Measurements from ENCODE around the gene TSR2. TPM values are rescaled to one million over a fixed set of nuclear protein-coding genes. Genes with fewer than 3 reads are reported as not detected.

The TSR2 gene
- total and polyA plus RNA-seq, 2 of the 8 experiments (the other 6 are each of a cell fraction or from before 2014, with no cell fraction given): 15.1 to 44.2 TPM

DNA sequence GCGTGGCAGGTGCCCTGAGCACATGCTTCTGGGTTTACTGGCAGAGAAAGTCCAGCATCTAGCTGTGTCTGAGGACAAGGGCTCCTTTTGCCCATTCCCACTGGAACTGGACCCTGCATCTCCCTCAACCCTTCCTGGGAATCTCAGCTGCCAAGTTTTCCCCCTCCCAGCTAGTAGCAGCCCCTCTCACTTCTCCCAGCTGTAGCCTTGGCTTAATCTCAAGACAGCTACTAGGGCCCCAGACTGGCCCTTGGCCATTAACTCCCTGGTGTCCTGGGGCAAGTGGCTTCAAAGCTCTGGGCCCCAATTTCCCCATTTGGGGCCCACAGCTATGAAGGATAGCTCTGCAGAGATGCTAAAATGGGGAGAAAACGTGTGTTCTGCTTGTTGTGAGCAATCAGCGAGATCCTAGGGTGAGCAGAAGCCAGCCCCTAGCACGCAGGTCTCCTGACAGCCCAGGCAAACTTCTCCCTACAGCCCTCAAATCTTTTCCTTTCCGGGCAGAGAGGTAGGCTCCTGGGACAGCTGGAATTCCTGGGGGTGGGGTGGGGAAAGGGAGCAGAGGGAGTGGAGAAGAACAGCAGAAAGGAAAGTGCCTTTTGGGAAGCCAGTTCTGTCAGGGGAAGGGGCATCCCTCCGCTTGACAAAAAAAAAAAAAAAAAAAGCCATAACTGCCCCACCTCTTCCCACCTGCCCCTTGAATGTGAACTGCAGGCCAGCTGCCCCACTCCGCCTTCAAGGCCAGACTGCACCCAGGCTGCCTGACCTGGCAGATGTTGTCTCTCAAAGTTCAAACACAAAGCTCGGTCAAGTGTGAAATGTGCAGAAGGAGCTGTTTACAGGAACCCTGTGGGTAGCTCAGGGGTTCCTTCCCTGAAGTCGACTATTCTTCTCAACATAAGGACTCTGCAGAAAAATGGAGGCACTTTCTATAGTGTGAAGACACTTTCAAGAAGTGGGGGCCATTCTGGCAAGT, 39.2 kb downstream of the TSR2 start:
- ChIA-PET POLR2A (ENCODE audit: partially characterized antibody) (interaction anchor here (0.8 to 1.4 kb wide), 4 partner anchors 11 to 91 kb away, joined by 3 to 5 read pairs (median 4); partner anchors contain the start of gene TSR2), CTCF (ENCODE audit: partially characterized antibody) (no interaction called here)
- Histone ChIP-seq H3K79me1 (ENCODE audit: low read depth, low read length) (no peaks in the 10 kb centered on the region), H3K18ac (ENCODE audit: extremely low read depth, low read length) (peak overlapping the region; percentile 15; the same call in 1 of the 2 replicates), H3K9ac (replicated peaks in 1 of 4; ENCODE audit: extremely low read depth in 1 of 4, low read depth in 3 of 4, low read length in 3 of 4) (no peak overlapping the region), H4K5ac (ENCODE audit: insufficient read length, low read depth, low read length) (peak overlapping the region; percentile 40), H3K4me1 (replicated peaks in 1 of 4; ENCODE audit: control insufficient read depth in 3 of 4, insufficient read depth in 4 of 4, low read length in 3 of 4) (peaks cover 7 to 41% (median 21%) of the 10 kb centered on the region in 4 experiments), H2AFZ (ENCODE audit: low read length) (no peak overlapping the region), H3K56ac (replicated peaks; ENCODE audit: insufficient read length, low read depth, low read length) (no peak overlapping the region), H3K23me2 (ENCODE audit: low read depth, low read length) (no peaks in the 10 kb centered on the region; the same call in 1 of the 2 replicates), H3K14ac (ENCODE audit: insufficient read length) (no peak overlapping the region), H3K23ac (ENCODE audit: insufficient read length) (no peak overlapping the region), H3K27ac (ENCODE audit: low read depth, low read length) (no peak overlapping the region; the same call in 1 of the 2 replicates), H2BK20ac (ENCODE audit: low read length) (no peak overlapping the region), H3K36me3 (ENCODE audit: control insufficient read depth in 2 of 4, insufficient read depth in 4 of 4, low read length in 3 of 4) (no peaks in the 10 kb centered on the region), H4K8ac (ENCODE audit: extremely low read depth, insufficient read depth, low read length) (no peak overlapping the region), H3K9me3 (ENCODE audit: insufficient read depth in 2 of 2, low read depth in 1 of 2, low read length in 1 of 2) (no peaks in the 10 kb centered on the region), H2BK120ac (replicated peaks; ENCODE audit: low read depth, low read length) (peak overlapping the region; percentile 22), H3K4me2 (ENCODE audit: insufficient read depth in 1 of 2, low read depth in 2 of 2, low read length in 2 of 2) (peak overlapping the region; percentile 35 to 57; a peak in 3 of 4 replicates), H3K4me3 (ENCODE audit: extremely low read depth in 1 of 4, insufficient read depth in 2 of 4, low read depth in 3 of 4, low read length in 4 of 4) (peak overlapping the region in 1 of 4 experiments; percentile 37; a peak in 4 of 8 replicates), H2AK5ac (ENCODE audit: low read depth, low read length) (no peak overlapping the region), H2BK12ac (ENCODE audit: low read depth, low read length) (no peak overlapping the region), H2BK5ac (ENCODE audit: low read depth, low read length) (0 out of 2 replicates have a peak overlapping the region, but pooled peaks have one; percentile 6), H4K20me1 (replicated peaks in 1 of 2; ENCODE audit: control insufficient read depth in 1 of 2, insufficient read depth in 2 of 2, low read length in 2 of 2) (no peaks in the 10 kb centered on the region), H2BK15ac (ENCODE audit: low read length) (no peak overlapping the region), H3K4ac (replicated peaks; ENCODE audit: insufficient read length, low read depth, low read length) (no peak overlapping the region), H3K79me2 (ENCODE audit: control insufficient read depth in 1 of 2, insufficient read depth in 2 of 2, low read length in 2 of 2) (peaks cover 0 to 38% of the 10 kb centered on the region in 2 experiments; a peak in 3 of 4 replicates), H4K91ac (replicated peaks; ENCODE audit: insufficient read length, low read length) (peak overlapping the region; percentile 65), H3K27me3 (replicated peaks in 1 of 4; ENCODE audit: control insufficient read depth in 3 of 4, extremely low read depth in 1 of 4, insufficient read depth in 3 of 4, low read length in 3 of 4) (no peaks in the 10 kb centered on the region)
- FAIRE-seq (peak; percentile 92), DNase-seq (ENCODE audit: low read depth in 1 of 2, low spot score in 2 of 2) (peak in 1 of 2 experiments; percentile 53)
- 9% methylated on average over 6 of the region's 9 CpGs; no CpG with 5 or more reads in 1 of the 2 experiments for WGBS, 2 experiments (ENCODE audit: extremely low coverage in 1 of 2, insufficient coverage in 1 of 2, insufficient read length in 1 of 2, insufficient replicate concordance in 2 of 2, low coverage in 1 of 2, low lambda C conversion rate in 2 of 2, missing lambda C conversion rate in 1 of 2)
- TF ChIP-seq TEAD4 (IDR thresholded peaks at IDR 0.05; ENCODE audit: low read depth, low read length): peak; percentile 97
- peak; percentile 46; the same call in 1 of the 2 replicates for TF ChIP-seq JUND (IDR thresholded peaks at IDR 0.05; ENCODE audit: low read length)
- 0 out of 2 replicates have a peak, but pooled peaks have one; percentile 10 for TF ChIP-seq CHD2 (IDR thresholded peaks at IDR 0.05; ENCODE audit: low read length)
- TF ChIP-seq SIX5 (IDR thresholded peaks at IDR 0.05; ENCODE audit: low read depth, low read length): no peak
- no peak for TF ChIP-seq POLR2A (IDR thresholded peaks at IDR 0.05; ENCODE audit: control extremely low read depth in 1 of 2, low read depth in 2 of 2, low read length in 2 of 2)
- TF ChIP-seq ASH2L (IDR thresholded peaks at IDR 0.05; ENCODE audit: low read length): peak; percentile 32
- TF ChIP-seq, protein P1, sequence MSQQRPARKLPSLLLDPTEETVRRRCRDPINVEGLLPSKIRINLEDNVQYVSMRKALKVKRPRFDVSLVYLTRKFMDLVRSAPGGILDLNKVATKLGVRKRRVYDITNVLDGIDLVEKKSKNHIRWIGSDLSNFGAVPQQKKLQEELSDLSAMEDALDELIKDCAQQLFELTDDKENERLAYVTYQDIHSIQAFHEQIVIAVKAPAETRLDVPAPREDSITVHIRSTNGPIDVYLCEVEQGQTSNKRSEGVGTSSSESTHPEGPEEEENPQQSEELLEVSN (IDR thresholded peaks at IDR 0.05): no peak
- peak; percentile 42 to 74; a peak in 1 of 4 replicates for TF ChIP-seq SIN3A (conservative IDR thresholded peaks at IDR 0.05 in 1 of 2, IDR thresholded peaks at IDR 0.05 in 1 of 2; ENCODE audit: low read depth in 1 of 2, low read length in 2 of 2)
- peak in 1 of 2 experiments; percentile 94; a peak in 1 of 3 replicates for TF ChIP-seq EP300 (IDR thresholded peaks at IDR 0.05; ENCODE audit: borderline replicate concordance in 1 of 2, low read depth in 2 of 2, low read length in 2 of 2)
